Breast epithelium (tissue), 4 donors: ENCODE measurements around the gene SNHG17. TPM values are rescaled to one million over a fixed set of nuclear protein-coding genes. Genes with fewer than 3 reads are reported as not detected.

Experiments used
- DNase-seq, 2 donors: peaks; one replicate each; pipeline ENCODE4 v3.0.0-alpha.2; 2019; ENCODE audit warnings: low spot score in 2 of 2
- H3K27ac ChIP-seq, 2 donors: fragments of 200-600 bp; sonication (generic) in 1 of 2; one replicate each; pipeline ENCODE4 v1.5.1; 2016 to 2019; ENCODE audit warnings: mild to moderate bottlenecking in 1 of 2
- H3K27me3 ChIP-seq, 2 donors: fragments of 200-600 bp; sonication (generic) in 1 of 2; one replicate each; pipeline versions ENCODE4 v1.5.1 to v1.6.0; 2017 to 2019; ENCODE audit warnings: control low read depth in 1 of 2, mild to moderate bottlenecking in 1 of 2
- H3K36me3 ChIP-seq: fragments of 200-600 bp; one replicate; pipeline ENCODE4 v1.5.1; 2019
- H3K4me1 ChIP-seq, 2 donors: fragments of 200-600 bp; sonication (generic); one replicate each; pipeline ENCODE4 v1.5.1; 2016 to 2019; ENCODE audit warnings: control low read depth in 1 of 2
- H3K4me3 ChIP-seq, 3 donors: fragments of 200-600 bp; sonication (generic); 1 replicate in 2 of 3; 2 replicates in 1 of 3; pipeline ENCODE4 v1.5.1; 2016 to 2019; ENCODE audit warnings: mild to moderate bottlenecking in 3 of 3, moderate library complexity in 2 of 3
- H3K9me3 ChIP-seq, 2 donors: fragments of 200-600 bp; sonication (generic) in 1 of 2; one replicate each; pipeline ENCODE4 v1.5.1; 2016 to 2019; ENCODE audit warnings: control low read depth in 1 of 2
- POLR2A ChIP-seq: fragments of 450-650 bp; IDR thresholded peaks from one replicate; pipeline ENCODE4 v1.6.1; 2016; ENCODE audit warnings: antibody characterized with exemption, mild to moderate bottlenecking, moderate library complexity
- POLR2AphosphoS5 ChIP-seq, 3 donors: sonication (generic); formaldehyde crosslinking; IDR thresholded peaks; one replicate each; pipeline ENCODE4 v1.6.1; 2017; ENCODE audit warnings: antibody characterized with exemption in 3 of 3
- intact Hi-C: fragments of 100-400 bp; cut with DNase I; formaldehyde crosslinking; loops from one replicate; pipeline ENCODE4 v1.15.1; 2023; ENCODE audit warnings: low total_unique reads
- total RNA-seq, 3 donors: library from RNA; depleted of rRNA; stranded (reverse); fragments of >200 nt; gene quantifications; one replicate each; pipeline ENCODE4 v1.1.0, GENCODE V29; 2016
- TF ChIP-seq, protein P1 (sequence below), 3 donors: fragments of 450-650 bp; IDR thresholded peaks; one replicate each; pipeline ENCODE4 v1.5.1; 2016 to 2017; ENCODE audit warnings: antibody characterized with exemption in 3 of 3, mild to moderate bottlenecking in 3 of 3, moderate library complexity in 3 of 3

SNHG17 gene
- total RNA-seq, 3 donors from 2014 or later, result 14.2 to 25.2 (median 24.6) TPM

DNA sequence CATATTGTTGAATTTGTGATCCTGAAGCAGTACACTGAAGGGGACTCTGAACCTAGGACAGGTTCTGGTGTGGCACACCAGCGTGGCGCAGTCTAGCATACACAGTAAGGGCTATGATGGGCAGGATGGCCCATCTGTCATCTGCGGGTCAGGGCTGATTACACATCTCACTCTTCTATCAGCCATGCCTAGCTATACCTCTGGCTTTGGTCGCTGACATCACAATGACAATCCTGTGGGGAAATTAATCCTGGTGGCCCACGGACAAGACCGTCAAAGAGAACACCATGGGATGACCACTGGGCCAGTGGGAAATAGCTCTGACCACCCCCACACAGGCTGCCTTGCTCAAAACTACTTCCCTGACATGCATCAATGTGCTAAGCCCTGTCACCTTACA is 2.8 kb downstream of the SNHG17 start:
- Histone ChIP-seq H3K36me3 (peaks cover 3% of the 10 kb centered on the region), H3K9me3 (peaks cover 0 to 6% of the 10 kb centered on the region in 2 donors), H3K27me3 (no peaks in the 10 kb centered on the region), H3K4me3 (peak overlapping the region in 1 of 3 donors; percentile 11), H3K27ac (no peak overlapping the region), H3K4me1 (no peaks in the 10 kb centered on the region)
- no peak for DNase-seq
- intact Hi-C loops, result no loop called here
- TF ChIP-seq, protein P1, sequence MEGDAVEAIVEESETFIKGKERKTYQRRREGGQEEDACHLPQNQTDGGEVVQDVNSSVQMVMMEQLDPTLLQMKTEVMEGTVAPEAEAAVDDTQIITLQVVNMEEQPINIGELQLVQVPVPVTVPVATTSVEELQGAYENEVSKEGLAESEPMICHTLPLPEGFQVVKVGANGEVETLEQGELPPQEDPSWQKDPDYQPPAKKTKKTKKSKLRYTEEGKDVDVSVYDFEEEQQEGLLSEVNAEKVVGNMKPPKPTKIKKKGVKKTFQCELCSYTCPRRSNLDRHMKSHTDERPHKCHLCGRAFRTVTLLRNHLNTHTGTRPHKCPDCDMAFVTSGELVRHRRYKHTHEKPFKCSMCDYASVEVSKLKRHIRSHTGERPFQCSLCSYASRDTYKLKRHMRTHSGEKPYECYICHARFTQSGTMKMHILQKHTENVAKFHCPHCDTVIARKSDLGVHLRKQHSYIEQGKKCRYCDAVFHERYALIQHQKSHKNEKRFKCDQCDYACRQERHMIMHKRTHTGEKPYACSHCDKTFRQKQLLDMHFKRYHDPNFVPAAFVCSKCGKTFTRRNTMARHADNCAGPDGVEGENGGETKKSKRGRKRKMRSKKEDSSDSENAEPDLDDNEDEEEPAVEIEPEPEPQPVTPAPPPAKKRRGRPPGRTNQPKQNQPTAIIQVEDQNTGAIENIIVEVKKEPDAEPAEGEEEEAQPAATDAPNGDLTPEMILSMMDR (IDR thresholded peaks at IDR 0.05), result no peak
- TF ChIP-seq POLR2AphosphoS5 (IDR thresholded peaks at IDR 0.05) (no peak), POLR2A (no peak)

DNA sequence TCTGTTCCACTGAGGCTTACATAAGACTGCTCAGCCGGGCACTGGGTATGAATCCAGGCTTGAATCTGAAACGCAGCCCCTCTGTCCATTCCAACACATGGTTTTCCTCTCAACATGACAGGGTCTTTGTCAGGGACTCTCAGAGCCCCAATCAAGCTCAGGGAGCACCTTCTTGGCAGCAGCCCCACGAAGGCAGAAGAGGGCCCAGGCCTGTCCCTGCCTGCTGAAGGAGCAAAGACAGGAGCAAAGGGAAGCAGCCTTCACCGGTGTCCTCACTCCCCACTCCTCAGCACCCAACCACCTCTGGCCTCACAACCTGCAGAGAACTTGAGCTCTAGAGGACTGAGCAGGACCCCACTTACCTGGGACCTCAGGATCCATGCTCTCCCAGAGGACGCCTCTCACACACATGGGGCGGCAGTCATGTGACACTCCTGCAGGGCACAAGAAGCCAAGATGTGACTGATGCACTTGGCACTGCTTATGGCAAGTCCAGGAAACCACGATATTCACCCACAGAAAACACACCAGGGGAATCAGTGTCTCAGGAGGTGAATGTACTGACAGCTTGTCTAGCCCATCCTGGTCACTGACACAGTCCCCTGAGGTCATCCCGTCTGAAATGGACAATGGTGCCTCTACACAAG is 4.3 kb downstream of the SNHG17 start:
- TF ChIP-seq POLR2A (no peak), POLR2AphosphoS5 (IDR thresholded peaks at IDR 0.05) (no peak)
- TF ChIP-seq, protein P1 (IDR thresholded peaks at IDR 0.05), result no peak
- DNase-seq, result no peak
- H3K36me3 ChIP-seq, result peaks cover 3% of the 10 kb centered on the region
- H3K4me3 ChIP-seq, result no peak overlapping the region
- H3K9me3 ChIP-seq, result peaks cover 0 to 6% of the 10 kb centered on the region in 2 donors
- H3K27ac ChIP-seq, result no peak overlapping the region
- no peaks in the 10 kb centered on the region for H3K4me1 ChIP-seq
- intact Hi-C loops, result no loop called here
- no peaks in the 10 kb centered on the region for H3K27me3 ChIP-seq

DNA sequence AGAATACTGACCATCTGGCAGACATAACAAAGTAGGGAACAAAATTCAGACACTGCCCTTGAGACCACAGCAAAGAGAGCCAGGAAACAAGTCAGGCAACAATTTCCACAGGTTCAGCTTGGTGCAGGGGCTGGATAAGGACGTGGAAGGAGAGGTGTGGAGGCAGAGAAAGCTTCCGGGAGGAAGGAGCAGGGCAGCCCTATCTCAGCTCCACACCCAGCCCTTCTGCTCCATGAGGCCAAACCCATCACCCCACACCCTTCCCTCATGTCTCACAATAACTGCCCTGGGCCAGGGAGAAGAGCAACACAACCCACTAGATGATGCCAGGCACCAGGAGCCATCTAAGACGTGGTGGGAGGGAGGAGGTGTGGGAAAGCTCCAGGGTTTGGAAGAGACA is 5.8 kb downstream of the SNHG17 start:
- no peak for DNase-seq
- Histone ChIP-seq H3K36me3 (peaks cover 12% of the 10 kb centered on the region), H3K27ac (no peak overlapping the region), H3K4me1 (no peaks in the 10 kb centered on the region), H3K9me3 (peaks cover 0 to 6% of the 10 kb centered on the region in 2 donors), H3K4me3 (no peak overlapping the region), H3K27me3 (no peaks in the 10 kb centered on the region)
- intact Hi-C loops, result loop anchor here (1.0 kb wide), 1 partner anchor 29 kb away; no protein-coding TSS in a partner anchor
- TF ChIP-seq, protein P1 (IDR thresholded peaks at IDR 0.05), result no peak
- TF ChIP-seq POLR2AphosphoS5 (IDR thresholded peaks at IDR 0.05) (no peak), POLR2A (no peak)

DNA sequence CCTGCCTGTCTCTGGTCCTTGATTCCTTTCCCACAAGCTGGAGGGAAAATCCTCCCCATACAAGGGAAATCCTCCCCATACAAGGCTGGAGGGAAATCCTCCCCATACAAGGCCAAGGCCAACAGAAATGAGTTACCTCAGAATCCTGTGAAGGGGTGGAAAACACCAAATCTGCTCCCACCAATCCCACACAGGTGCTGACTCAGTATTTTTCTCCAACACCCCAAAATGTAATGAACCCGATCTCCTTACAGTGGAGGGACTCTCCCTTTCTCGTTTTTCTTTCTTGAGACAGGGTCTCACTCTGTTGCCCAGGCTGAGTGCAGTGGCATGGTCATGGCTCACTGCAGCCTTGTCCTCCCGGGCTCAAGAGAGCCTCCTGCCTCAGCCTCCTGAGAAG is 6.3 kb downstream of the SNHG17 start:
- no peak for DNase-seq
- Histone ChIP-seq H3K27me3 (no peaks in the 10 kb centered on the region), H3K9me3 (peaks cover 0 to 6% of the 10 kb centered on the region in 2 donors), H3K4me3 (no peak overlapping the region), H3K4me1 (no peaks in the 10 kb centered on the region), H3K27ac (no peak overlapping the region), H3K36me3 (peaks cover 15% of the 10 kb centered on the region)
- intact Hi-C loops, result loop anchor here (1.0 kb wide), 1 partner anchor 30 kb away; no protein-coding TSS in a partner anchor
- TF ChIP-seq, protein P1 (IDR thresholded peaks at IDR 0.05), result no peak
- TF ChIP-seq POLR2A (no peak), POLR2AphosphoS5 (IDR thresholded peaks at IDR 0.05) (no peak)

DNA sequence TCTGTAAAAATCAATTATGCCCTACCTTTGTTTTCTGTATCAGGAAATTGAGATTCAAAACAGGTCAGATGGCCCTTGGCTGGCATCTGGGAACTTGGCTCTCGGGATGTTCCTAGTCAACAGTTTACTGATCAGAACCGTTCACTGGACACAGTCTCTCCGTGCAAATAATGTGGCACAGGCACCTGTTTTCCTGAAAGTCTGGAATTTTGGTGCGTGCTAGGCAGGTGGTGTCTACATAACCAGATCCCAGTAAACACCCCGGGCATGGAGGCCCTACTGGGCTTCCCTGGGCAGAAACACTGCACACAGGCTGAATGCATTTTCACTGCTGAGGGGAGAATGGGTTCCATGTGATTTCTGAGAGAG is 7.5 kb downstream of the SNHG17 start:
- peaks cover 0 to 6% of the 10 kb centered on the region in 2 donors for H3K9me3 ChIP-seq
- H3K4me3 ChIP-seq, result no peak overlapping the region
- no peaks in the 10 kb centered on the region for H3K4me1 ChIP-seq
- H3K36me3 ChIP-seq, result peaks cover 15% of the 10 kb centered on the region
- no peak overlapping the region for H3K27ac ChIP-seq
- TF ChIP-seq, protein P1 (IDR thresholded peaks at IDR 0.05), result no peak
- no peak for TF ChIP-seq POLR2A
- no peak for TF ChIP-seq POLR2AphosphoS5 (IDR thresholded peaks at IDR 0.05)
- intact Hi-C loops, result no loop called here
- H3K27me3 ChIP-seq, result no peaks in the 10 kb centered on the region
- DNase-seq, result no peak
